ENCODE results near the gene BICD2.

GRCh38 chr9:92722386-92723298 is 42.0 kb downstream of the BICD2 start:
- TF ChIP-seq CTCF (IDR thresholded peaks at IDR 0.05) (no peak), POLR2A (IDR thresholded peaks at IDR 0.05) (no peak)

All from adrenal gland (tissue), 5 donors.